Gastrocnemius medialis (tissue), 4 donors: ENCODE data around the gene ACSF2. TPM values are rescaled to one million over a fixed set of nuclear protein-coding genes. Genes with fewer than 3 reads are reported as not detected.

Source experiments
- ATAC-seq, 2 donors: fragments of 150-250 bp; one replicate each; pipeline ENCODE4 v1.9.1; 2016
- DNase-seq, 2 donors: peaks; one replicate each; pipeline ENCODE4 v3.0.0-alpha.2; 2019
- H3K27ac ChIP-seq, 4 donors: fragments of 200-600 bp; sonication (generic); 1 replicate in 1 of 4; 2 replicates in 3 of 4; pipeline ENCODE4 v1.5.1; 2016 to 2018; ENCODE audit warnings: mild to moderate bottlenecking in 2 of 4, moderate library complexity in 1 of 4
- H3K27me3 ChIP-seq, 3 donors: fragments of 200-600 bp; sonication (generic) in 2 of 3; 1 replicate in 1 of 3; 2 replicates in 2 of 3; pipeline versions ENCODE4 v1.5.1 to v1.6.0; 2016 to 2019; ENCODE audit warnings: mild to moderate bottlenecking in 1 of 3, moderate library complexity in 1 of 3
- H3K36me3 ChIP-seq, 2 donors: fragments of 200-600 bp; sonication (generic) in 1 of 2; one replicate each; pipeline ENCODE4 v1.5.1; 2017 to 2018
- H3K4me1 ChIP-seq, 2 donors: fragments of 200-600 bp; sonication (generic) in 1 of 2; one replicate each; pipeline ENCODE4 v1.5.1; 2016 to 2017; ENCODE audit warnings: mild to moderate bottlenecking in 2 of 2
- H3K4me3 ChIP-seq, 4 donors: fragments of 200-600 bp; sonication (generic) in 3 of 4; 1 replicate in 1 of 4; 2 replicates in 3 of 4; pipeline ENCODE4 v1.5.1; 2016 to 2019; ENCODE audit warnings: mild to moderate bottlenecking in 2 of 4
- H3K9me3 ChIP-seq, 3 donors: fragments of 200-600 bp; sonication (generic) in 2 of 3; 1 replicate in 1 of 3; 2 replicates in 2 of 3; pipeline ENCODE4 v1.5.1; 2016 to 2019
- CTCF ChIP-seq, 5 experiments: fragments of 450-650 bp in 3 of 5; fragments of 200-600 bp in 2 of 5; sonication (generic) in 2 of 5; IDR thresholded peaks in 4 of 5; conservative IDR thresholded peaks in 1 of 5; 1 replicate in 4 of 5; 2 replicates in 1 of 5; pipeline ENCODE4 v1.5.1; 2016 to 2019; ENCODE audit warnings: antibody characterized with exemption in 5 of 5, mild to moderate bottlenecking in 3 of 5, moderate library complexity in 3 of 5
- POLR2A ChIP-seq, 2 donors: fragments of 450-650 bp; IDR thresholded peaks; one replicate each; pipeline ENCODE4 v1.6.1; 2017; ENCODE audit warnings: antibody characterized with exemption in 2 of 2, mild to moderate bottlenecking in 2 of 2, moderate library complexity in 2 of 2
- in situ Hi-C, 4 donors: fragments of 200-750 bp; cut with MboI; loops; one replicate each; pipeline versions ENCODE4 v1.15.0 to v1.8.0; 2017; ENCODE audit warnings: low sequenced_read_pairs in 4 of 4
- intact Hi-C: fragments of 100-400 bp; cut with DNase I; formaldehyde crosslinking; loops from one replicate; pipeline ENCODE4 v1.15.1; 2023; ENCODE audit warnings: low total_unique reads
- total RNA-seq, 4 donors: library from RNA; depleted of rRNA; stranded (reverse); fragments of >200 nt; gene quantifications; one replicate each; pipeline versions ENCODE4 v1.1.0 to v1.2.3, GENCODE V29; 2016

Gene ACSF2
- total RNA-seq, 4 donors from 2014 or later: 8.7 to 61.4 (median 34.2) TPM

DNA sequence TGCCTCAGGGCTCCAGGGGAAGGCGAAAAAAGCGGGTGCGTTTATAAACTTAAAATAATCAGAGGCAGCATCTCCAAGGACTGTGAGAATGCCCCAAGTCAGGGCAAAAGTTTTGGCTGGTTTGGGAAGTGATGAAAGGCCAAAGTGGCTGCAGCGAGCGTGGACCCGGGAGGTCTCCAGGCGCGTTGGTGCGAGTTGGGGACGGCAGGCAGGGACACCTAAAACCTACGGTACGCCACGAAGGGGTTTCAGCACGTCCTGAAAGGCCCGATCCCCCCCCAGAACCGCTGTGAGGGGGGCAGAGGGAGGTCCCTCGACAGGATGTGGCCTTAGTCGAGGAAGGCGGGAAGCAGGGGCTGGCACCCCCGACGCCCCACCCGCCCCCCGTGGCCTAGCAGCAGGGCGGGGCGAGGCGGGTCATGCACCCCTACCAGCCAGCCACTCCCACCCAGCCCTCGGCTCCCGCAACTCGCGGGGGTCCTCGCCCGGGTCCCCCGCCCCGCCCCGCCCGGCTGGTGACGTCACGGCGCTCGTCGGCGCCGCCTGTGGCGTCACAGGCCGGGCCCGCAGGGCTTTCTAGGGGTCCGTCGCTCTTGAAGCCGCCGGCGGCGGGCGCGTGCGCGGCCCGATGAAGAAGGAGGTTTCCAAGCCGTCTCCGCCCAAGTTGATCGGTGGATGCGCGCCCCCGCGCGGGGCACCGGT is 82.0 kb downstream of the ACSF2 start, which contains the start of gene MYCBPAP:
MYCBPAP (plus strand) TSS at position 569 of the 702 bp plus-strand sequence. CDS start 236 bp downstream, outside the sequence.
- peak; percentile 42 to 64 for DNase-seq
- peaks cover 0 to 3% of the 10 kb centered on the region in 2 donors for H3K4me1 ChIP-seq
- peak in 1 of 5 experiments; percentile 34 for TF ChIP-seq CTCF (IDR thresholded peaks at IDR 0.05 in 4 of 5, conservative IDR thresholded peaks at IDR 0.05 in 1 of 5)
- peak in 1 of 2 donors; percentile 14 for TF ChIP-seq POLR2A (IDR thresholded peaks at IDR 0.05)
- H3K27ac ChIP-seq: peak within 1 kb of the TSS; percentile 17 to 64 (median 57)
- in situ Hi-C loops (no loop called here), intact Hi-C loops (loop anchor here (2.0 kb wide), 1 partner anchor 25 kb away; no protein-coding TSS in a partner anchor)
- peak within 1 kb of the TSS; percentile 50 to 85 (median 64) for H3K4me3 ChIP-seq
- no peaks in the 10 kb centered on the region for H3K36me3 ChIP-seq
- no peaks in the 10 kb centered on the region for H3K27me3 ChIP-seq
- ATAC-seq: peak; percentile 67 to 68
- no peaks in the 10 kb centered on the region for H3K9me3 ChIP-seq

- intact Hi-C loops: loop anchor here (2.0 kb wide), 1 partner anchor 26 kb away; no protein-coding TSS in a partner anchor
- no peaks in the 10 kb centered on the region for H3K9me3 ChIP-seq
- ATAC-seq (peak in 1 of 2 donors; percentile 9), DNase-seq (no peak)
- peaks cover 0 to 3% of the 10 kb centered on the region in 2 donors for H3K4me1 ChIP-seq
- no peaks in the 10 kb centered on the region for H3K27me3 ChIP-seq
- in situ Hi-C loops: no loop called here
- peak overlapping the region; percentile 50 to 85 (median 64) for H3K4me3 ChIP-seq
- TF ChIP-seq CTCF (IDR thresholded peaks at IDR 0.05 in 4 of 5, conservative IDR thresholded peaks at IDR 0.05 in 1 of 5) (no peak), POLR2A (IDR thresholded peaks at IDR 0.05) (no peak)
- no peaks in the 10 kb centered on the region for H3K36me3 ChIP-seq
- H3K27ac ChIP-seq: peak overlapping the region; percentile 17 to 64 (median 57)
These were observed 82.8 kb downstream of the ACSF2 start for GRCh38 chr17:50508573-50509460.

- Histone ChIP-seq H3K36me3 (no peaks in the 10 kb centered on the region), H3K27me3 (no peaks in the 10 kb centered on the region), H3K9me3 (no peaks in the 10 kb centered on the region), H3K4me3 (no peak overlapping the region), H3K27ac (no peak overlapping the region), H3K4me1 (peaks cover 3 to 11% of the 10 kb centered on the region in 2 donors)
- no peak for DNase-seq
- intact Hi-C loops: no loop called here
- in situ Hi-C loops: no loop called here
- TF ChIP-seq CTCF (IDR thresholded peaks at IDR 0.05 in 4 of 5, conservative IDR thresholded peaks at IDR 0.05 in 1 of 5) (no peak), POLR2A (IDR thresholded peaks at IDR 0.05) (no peak)
- ATAC-seq: no peak
These were observed 85.0 kb downstream of the ACSF2 start for GRCh38 chr17:50511058-50511457.

DNA sequence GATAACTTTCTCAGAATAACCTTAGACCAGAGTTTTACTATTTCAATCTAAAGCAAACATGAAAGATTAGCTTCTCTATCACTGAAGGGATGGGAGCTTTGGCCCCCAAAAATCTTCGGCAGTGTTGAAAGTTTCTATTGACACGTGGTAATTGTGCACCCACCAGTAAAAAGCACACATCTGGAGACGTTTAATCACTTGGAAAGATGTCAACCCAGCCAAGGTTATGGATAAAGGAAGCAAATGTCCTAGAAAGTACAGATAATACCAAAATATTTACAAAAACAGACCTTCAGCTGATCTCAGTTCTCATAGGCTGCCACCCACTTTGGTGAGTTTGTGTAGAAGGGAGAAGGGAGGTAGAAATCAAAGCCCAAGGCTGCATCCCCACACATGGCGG is 87.5 kb downstream of the ACSF2 start:
- intact Hi-C loops (no loop called here), in situ Hi-C loops (no loop called here)
- ATAC-seq: no peak
- Histone ChIP-seq H3K9me3 (no peaks in the 10 kb centered on the region), H3K27ac (no peak overlapping the region), H3K4me1 (peaks cover 3 to 11% of the 10 kb centered on the region in 2 donors), H3K36me3 (no peaks in the 10 kb centered on the region), H3K4me3 (no peak overlapping the region), H3K27me3 (no peaks in the 10 kb centered on the region)
- TF ChIP-seq CTCF (IDR thresholded peaks at IDR 0.05 in 4 of 5, conservative IDR thresholded peaks at IDR 0.05 in 1 of 5) (no peak), POLR2A (IDR thresholded peaks at IDR 0.05) (no peak)
- no peak for DNase-seq
